Amniotic stem cell (primary cell): Measurements from ENCODE around the gene ACTN1.

Source experiments
- DNase-seq: peaks from one replicate; lab custom pipeline; 2025; lab: John Stamatoyannopoulos, UW

ACTN1 gene

GRCh38 chr14:68969278-68970033 lies 9.6 kb downstream of the ACTN1 start:
- DNase-seq, result no peak

GRCh38 chr14:68968721-68969120 lies 10.4 kb downstream of the ACTN1 start:
- DNase-seq, result no peak

- no peak for DNase-seq
Measured at GRCh38 chr14:68968051-68968450, 11.1 kb downstream of the ACTN1 start.

- DNase-seq, result no peak
Measured at GRCh38 chr14:68967459-68967940, 11.6 kb downstream of the ACTN1 start.

- DNase-seq, result no peak
Measured at GRCh38 chr14:68966872-68967301, 12.2 kb downstream of the ACTN1 start.

GRCh38 chr14:68965261-68965761 lies 13.8 kb downstream of the ACTN1 start:
- DNase-seq, result no peak

- DNase-seq, result no peak
Measured at GRCh38 chr14:68964300-68965093, 14.6 kb downstream of the ACTN1 start.

- no peak for DNase-seq
Measured at GRCh38 chr14:68962681-68963080, 16.4 kb downstream of the ACTN1 start.

GRCh38 chr14:68961781-68962584 lies 17.1 kb downstream of the ACTN1 start:
- no peak for DNase-seq

GRCh38 chr14:68961361-68961760 lies 17.7 kb downstream of the ACTN1 start:
- no peak for DNase-seq

GRCh38 chr14:68960123-68960522 lies 19.0 kb downstream of the ACTN1 start:
- DNase-seq, result no peak

GRCh38 chr14:68959035-68959434 lies 20.1 kb downstream of the ACTN1 start:
- DNase-seq, result no peak

- no peak for DNase-seq
Measured at GRCh38 chr14:68958553-68958952, 20.5 kb downstream of the ACTN1 start.

- DNase-seq, result no peak
Measured at GRCh38 chr14:68957775-68958174, 21.3 kb downstream of the ACTN1 start.

GRCh38 chr14:68956724-68957123 lies 22.4 kb downstream of the ACTN1 start:
- no peak for DNase-seq

- DNase-seq, result no peak
Measured at GRCh38 chr14:68955851-68956179, 23.3 kb downstream of the ACTN1 start.

- DNase-seq, result no peak
Measured at GRCh38 chr14:68955164-68955850, 23.8 kb downstream of the ACTN1 start.

- DNase-seq, result no peak
Measured at GRCh38 chr14:68953196-68953555, 25.9 kb downstream of the ACTN1 start.

- no peak for DNase-seq
Measured at GRCh38 chr14:68952531-68953195, 26.4 kb downstream of the ACTN1 start.

GRCh38 chr14:68951800-68952530 lies 27.1 kb downstream of the ACTN1 start:
- DNase-seq, result no peak
